ENCODE results near the gene CNTN4.

CNTN4 gene

DNA sequence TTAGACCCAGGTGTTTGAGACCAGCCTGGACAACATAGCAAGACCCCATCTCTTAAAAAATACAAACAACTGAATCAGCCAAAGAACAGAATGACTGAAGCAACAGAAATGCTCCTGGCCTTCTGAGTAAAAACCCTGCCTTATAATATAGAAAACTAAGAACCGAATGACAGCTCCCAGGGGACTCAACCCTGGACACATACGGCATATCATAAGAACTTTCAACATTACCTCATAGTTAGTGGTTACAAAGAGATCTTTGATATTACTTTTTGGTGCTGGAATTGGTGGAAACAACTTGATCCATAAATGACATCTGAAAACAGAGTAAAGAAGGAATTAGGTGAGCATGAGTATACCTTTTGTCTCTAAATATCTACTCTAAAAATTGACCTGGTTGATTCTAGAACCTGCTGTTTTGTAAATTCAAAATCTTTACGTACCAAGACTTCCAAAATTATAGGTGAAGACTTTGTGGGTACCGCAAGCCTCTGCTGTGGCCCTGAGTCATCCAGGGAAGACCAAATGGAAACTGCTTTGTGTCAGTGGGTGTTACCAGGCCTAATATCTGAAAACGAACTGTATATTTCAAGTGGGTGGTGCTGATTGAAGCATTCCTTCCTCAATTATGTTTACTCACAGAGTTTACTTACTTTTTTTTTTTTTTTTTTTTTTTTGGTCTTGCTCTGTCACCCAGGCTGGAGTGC lies 976.0 kb downstream of the CNTN4 start:
- DNase-seq (ENCODE audit: low read depth), result no peak
- TF ChIP-seq, protein P1, sequence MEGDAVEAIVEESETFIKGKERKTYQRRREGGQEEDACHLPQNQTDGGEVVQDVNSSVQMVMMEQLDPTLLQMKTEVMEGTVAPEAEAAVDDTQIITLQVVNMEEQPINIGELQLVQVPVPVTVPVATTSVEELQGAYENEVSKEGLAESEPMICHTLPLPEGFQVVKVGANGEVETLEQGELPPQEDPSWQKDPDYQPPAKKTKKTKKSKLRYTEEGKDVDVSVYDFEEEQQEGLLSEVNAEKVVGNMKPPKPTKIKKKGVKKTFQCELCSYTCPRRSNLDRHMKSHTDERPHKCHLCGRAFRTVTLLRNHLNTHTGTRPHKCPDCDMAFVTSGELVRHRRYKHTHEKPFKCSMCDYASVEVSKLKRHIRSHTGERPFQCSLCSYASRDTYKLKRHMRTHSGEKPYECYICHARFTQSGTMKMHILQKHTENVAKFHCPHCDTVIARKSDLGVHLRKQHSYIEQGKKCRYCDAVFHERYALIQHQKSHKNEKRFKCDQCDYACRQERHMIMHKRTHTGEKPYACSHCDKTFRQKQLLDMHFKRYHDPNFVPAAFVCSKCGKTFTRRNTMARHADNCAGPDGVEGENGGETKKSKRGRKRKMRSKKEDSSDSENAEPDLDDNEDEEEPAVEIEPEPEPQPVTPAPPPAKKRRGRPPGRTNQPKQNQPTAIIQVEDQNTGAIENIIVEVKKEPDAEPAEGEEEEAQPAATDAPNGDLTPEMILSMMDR (conservative IDR thresholded peaks at IDR 0.05; ENCODE audit: control insufficient read depth, insufficient read depth, low read depth, low read length), result no peak
- H3K4me3 ChIP-seq (ENCODE audit: control insufficient read depth, low read depth, low read length), result no peak overlapping the region

DNA sequence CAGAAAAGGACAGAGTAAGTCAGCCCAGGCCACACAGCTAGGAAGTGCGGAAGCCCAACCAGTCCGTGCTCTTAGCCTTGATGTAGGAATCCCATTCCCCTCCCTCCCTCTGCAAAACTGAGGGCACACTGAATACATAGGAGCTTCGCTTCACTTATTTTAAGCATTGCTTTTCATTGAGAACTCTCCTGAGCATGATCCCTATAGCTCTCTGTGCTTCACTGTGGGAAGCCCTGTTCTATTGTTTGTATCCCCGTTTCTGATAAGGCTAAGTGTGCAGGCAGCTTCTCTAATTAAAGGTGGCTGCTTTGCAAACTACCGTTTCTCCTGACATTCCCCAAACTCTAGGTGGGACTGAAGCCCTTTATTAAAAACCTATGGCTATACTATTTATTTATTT lies 981.6 kb downstream of the CNTN4 start:
- H3K4me3 ChIP-seq (ENCODE audit: control insufficient read depth, low read depth, low read length), result no peak overlapping the region
- no peak for DNase-seq (ENCODE audit: low read depth)
- TF ChIP-seq, protein P1 (conservative IDR thresholded peaks at IDR 0.05; ENCODE audit: control insufficient read depth, insufficient read depth, low read depth, low read length), result no peak

DNA sequence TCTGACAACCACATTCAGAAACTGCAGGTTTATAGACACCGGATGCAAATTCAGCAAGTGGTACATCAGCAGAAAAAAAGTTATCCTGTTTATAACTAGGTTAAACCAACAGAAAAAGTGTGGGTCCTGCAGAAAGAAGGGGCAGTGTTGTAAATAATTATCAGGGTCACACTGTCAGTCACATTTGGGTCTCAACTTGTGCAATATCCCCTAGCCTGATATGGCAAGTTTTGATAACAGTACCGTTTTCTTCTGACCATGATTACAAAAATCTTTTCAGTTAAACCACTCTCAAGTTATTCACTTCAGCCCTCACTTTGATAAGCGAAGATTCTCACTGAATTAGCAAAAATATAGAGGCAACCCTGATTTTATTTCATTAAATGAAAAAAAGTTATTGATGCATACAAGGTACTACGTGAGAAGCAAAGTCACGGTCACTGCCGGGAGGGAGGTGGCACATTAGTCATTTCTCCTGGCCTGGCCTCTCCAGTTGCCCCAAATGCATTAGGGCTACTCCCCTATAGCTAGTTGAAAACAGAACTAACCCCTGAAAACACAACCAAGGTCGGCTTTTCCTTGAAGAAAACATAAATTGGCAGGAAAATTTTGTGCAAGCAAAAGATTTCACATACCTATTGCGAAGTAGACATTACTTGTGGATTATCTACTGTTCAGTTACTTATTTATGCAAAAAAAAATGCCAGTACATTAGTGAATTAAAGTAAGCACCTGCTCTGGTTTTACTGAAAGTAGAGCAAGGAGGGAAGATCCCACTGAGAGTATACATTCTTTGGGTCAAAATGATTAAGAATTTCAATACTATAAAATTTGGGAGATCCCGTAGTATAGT lies 982.9 kb downstream of the CNTN4 start:
- no peak for DNase-seq (ENCODE audit: low read depth)
- no peak overlapping the region for H3K4me3 ChIP-seq (ENCODE audit: control insufficient read depth, low read depth, low read length)
- TF ChIP-seq, protein P1 (conservative IDR thresholded peaks at IDR 0.05; ENCODE audit: control insufficient read depth, insufficient read depth, low read depth, low read length), result no peak

DNA sequence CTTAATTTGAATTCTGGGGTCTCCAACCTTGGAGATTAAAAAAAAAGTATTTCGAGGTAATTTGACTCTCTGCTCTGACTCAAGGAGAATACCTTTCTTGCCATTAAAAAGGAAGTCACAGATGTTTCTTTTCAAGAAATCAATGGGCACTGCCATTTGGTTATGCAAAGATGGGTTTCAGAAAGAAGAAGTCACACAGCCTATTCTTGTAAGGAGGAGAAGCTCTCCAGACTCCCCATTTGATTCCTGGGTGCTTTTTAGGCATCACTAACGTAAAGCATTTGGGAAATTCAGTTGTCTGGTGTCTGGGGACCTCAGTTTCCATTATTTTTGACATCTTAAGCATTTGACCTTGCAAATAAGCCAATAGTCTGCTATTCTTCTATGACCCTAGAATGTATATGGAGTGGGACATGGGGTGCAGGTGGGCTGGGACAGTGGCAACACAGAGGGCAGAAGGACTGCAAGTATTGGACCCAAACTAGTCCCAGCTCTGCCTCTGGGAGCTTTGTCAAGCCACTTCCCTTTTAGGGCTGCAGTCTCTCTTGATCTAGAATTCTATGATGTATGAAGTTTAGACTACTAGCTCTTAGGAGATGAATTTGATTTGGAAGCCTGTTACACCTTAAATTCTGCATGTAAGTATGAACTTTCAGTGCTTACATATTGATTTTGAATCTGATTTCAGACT lies 983.7 kb downstream of the CNTN4 start:
- no peak for DNase-seq (ENCODE audit: low read depth)
- TF ChIP-seq, protein P1 (conservative IDR thresholded peaks at IDR 0.05; ENCODE audit: control insufficient read depth, insufficient read depth, low read depth, low read length), result no peak

DNA sequence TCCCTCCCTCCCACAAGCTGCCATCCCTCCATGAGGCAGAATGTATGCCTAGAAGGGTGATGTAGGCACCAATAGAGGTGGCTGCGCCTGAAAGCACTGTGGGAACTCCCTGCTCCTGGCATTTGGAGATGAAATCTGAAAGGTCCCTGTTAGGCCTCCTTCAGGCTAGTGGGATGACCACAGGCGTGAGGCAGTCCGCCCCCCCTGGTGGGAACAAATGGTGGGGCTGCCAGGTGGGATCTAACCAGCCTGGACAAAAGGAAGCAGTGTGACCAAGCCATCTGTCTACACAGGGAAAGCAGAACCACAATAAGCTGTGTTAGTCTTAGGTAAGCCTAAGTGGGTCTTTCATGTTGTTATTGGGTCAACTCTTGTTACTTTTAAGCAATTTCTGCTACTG lies 986.2 kb downstream of the CNTN4 start:
- no peak for DNase-seq (ENCODE audit: low read depth)
- H3K4me3 ChIP-seq (ENCODE audit: control insufficient read depth, low read depth, low read length), result no peak overlapping the region
- TF ChIP-seq, protein P1 (conservative IDR thresholded peaks at IDR 0.05; ENCODE audit: control insufficient read depth, insufficient read depth, low read depth, low read length), result no peak

More for the DNA sequence above, 983.7 kb downstream of the CNTN4 start:
- H3K4me3 ChIP-seq (ENCODE audit: control insufficient read depth, low read depth, low read length), result no peak overlapping the region

DNA sequence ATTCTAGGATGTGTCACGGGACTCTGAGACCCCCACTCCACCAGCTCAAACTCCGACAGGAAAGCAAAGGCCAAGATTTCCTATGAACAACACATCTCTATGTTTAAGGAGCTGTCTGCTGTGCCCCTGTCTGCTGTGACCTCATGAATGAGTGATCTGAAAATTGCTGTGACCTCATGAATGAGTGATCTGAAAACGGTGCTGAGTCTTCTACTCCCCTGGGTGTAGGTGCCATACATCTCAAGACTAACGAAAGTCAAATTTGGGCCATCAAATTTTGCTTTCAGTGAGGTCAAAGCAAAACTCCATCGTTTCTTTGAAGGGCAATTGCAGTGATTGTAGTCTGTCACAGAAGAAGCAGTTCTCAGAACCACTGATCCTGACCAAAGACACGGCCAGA lies 987.1 kb downstream of the CNTN4 start:
- TF ChIP-seq, protein P1 (conservative IDR thresholded peaks at IDR 0.05; ENCODE audit: control insufficient read depth, insufficient read depth, low read depth, low read length), result no peak
- no peak overlapping the region for H3K4me3 ChIP-seq (ENCODE audit: control insufficient read depth, low read depth, low read length)

More for the DNA sequence above, 987.1 kb downstream of the CNTN4 start:
- no peak for DNase-seq (ENCODE audit: low read depth)
